Aorta (tissue), 5 donors: ENCODE measurements around the gene CLDN10. TPM values are rescaled to one million over a fixed set of nuclear protein-coding genes. Genes with fewer than 3 reads are reported as not detected.
"Not testable (repeated sequence)": the region's sequence is repeated elsewhere in the genome, so short reads cannot be mapped to it uniquely, and the experiment has no call there.

Source experiments
- ATAC-seq: fragments of 200-7000 bp; cut with Tn5 transposase; one replicate; pipeline ENCODE4 v1.9.1; 2022; ENCODE audit warnings: moderate library complexity; ENCODE audit not compliant: low FRiP score
- DNase-seq, 2 donors: peaks; one replicate each; pipeline ENCODE4 v3.0.0-alpha.2; 2020
- H3K27ac ChIP-seq, 2 donors: one replicate each; pipeline ENCODE4 v1.5.1; 2013; ENCODE audit warnings: low read length in 2 of 2, mild to moderate bottlenecking in 2 of 2, moderate library complexity in 2 of 2, control low read depth in 1 of 2, inconsistent platforms in 1 of 2, low read depth in 1 of 2
- H3K27me3 ChIP-seq, 2 donors: one replicate each; pipeline ENCODE4 v1.6.1; 2013; ENCODE audit warnings: control low read depth in 1 of 2, low read length in 1 of 2, mild to moderate bottlenecking in 1 of 2, moderate library complexity in 1 of 2; ENCODE audit not compliant: insufficient read depth in 2 of 2, control insufficient read depth in 1 of 2
- H3K36me3 ChIP-seq, 2 donors: one replicate each; pipeline ENCODE4 v1.6.1; 2013; ENCODE audit warnings: control low read depth in 1 of 2, low read length in 1 of 2, mild to moderate bottlenecking in 1 of 2; ENCODE audit not compliant: insufficient read depth in 2 of 2, control insufficient read depth in 1 of 2
- H3K4me1 ChIP-seq, 2 donors: one replicate each; pipeline ENCODE4 v1.6.1; 2013; ENCODE audit warnings: low read length in 2 of 2, control low read depth in 1 of 2, mild to moderate bottlenecking in 1 of 2, moderate library complexity in 1 of 2; ENCODE audit not compliant: insufficient read depth in 2 of 2, control insufficient read depth in 1 of 2
- H3K4me3 ChIP-seq, 2 donors: one replicate each; pipeline ENCODE4 v1.5.1; 2013; ENCODE audit warnings: low read length in 2 of 2, control low read depth in 1 of 2, mild to moderate bottlenecking in 1 of 2
- H3K9me3 ChIP-seq: one replicate; pipeline ENCODE4 v1.6.1; 2013; ENCODE audit warnings: mild to moderate bottlenecking, low read length; ENCODE audit not compliant: control insufficient read depth
- WGBS, 2 donors: extraction: QIAGEN DNeasy Blood & Tissue Kit; methylation state at CpG; one replicate each; pipeline ENCODE4 v1.1.7; 2013; 5-methylcytosine and 5-hydroxymethylcytosine counted together
- intact Hi-C, 2 donors: fragments of 100-400 bp; cut with DNase I; formaldehyde crosslinking; loops; one replicate each; pipeline versions ENCODE4 v1.14.2 to v1.15.0; 2022
- polyA plus RNA-seq, 2 donors: library from polyadenylated mRNA; stranded (reverse); fragments of 200-250 nt; gene quantifications; one replicate each; pipeline ENCODE4 v1.2.3, GENCODE V29; 2013
- total RNA-seq, 2 donors: library from RNA; stranded (reverse); fragmentation: NEBNext Ultra II Directional; extraction: Animal tissue kit (Norgen Biotek cat#: 25700); gene quantifications; one replicate each; pipeline ENCODE4 v1.2.1, GENCODE V29; 2021
- donor health status: healthy with polysubstance abuse.
- donor health status: Bipolar disorder and iron deficiency.
- donor health status: DM: no; HTN: no; CAD: no.
- donor health status: DM: no; HTN: no; CAD: no.
- donor health status: DM: yes; HTN: yes; CAD: no.

The CLDN10 gene
- total and polyA plus RNA-seq, 4 donors: 0.56 to 0.66 (median 0.63) TPM; not detected in 1

- 64 to 68% methylated on average over 6 of the region's 6 CpGs for WGBS, 2 donors
- ATAC-seq (no peak), DNase-seq (no peak)
- Histone ChIP-seq H3K27ac (no peak overlapping the region), H3K9me3 (no peaks in the 10 kb centered on the region), H3K27me3 (peaks cover 0 to 2% of the 10 kb centered on the region in 2 donors), H3K4me3 (no peak overlapping the region), H3K4me1 (no peaks in the 10 kb centered on the region), H3K36me3 (no peaks in the 10 kb centered on the region)
- intact Hi-C loops: no loop called here
Measured at GRCh38 chr13:95547531-95548167, 4.9 kb upstream of the CLDN10 start.

- intact Hi-C loops: no loop called here
- no peaks in the 10 kb centered on the region for H3K36me3 ChIP-seq
- no peaks in the 10 kb centered on the region for H3K4me1 ChIP-seq
- DNase-seq (peak in 1 of 2 donors; percentile 70), ATAC-seq (no peak)
- H3K9me3 ChIP-seq: no peaks in the 10 kb centered on the region
- no peak overlapping the region for H3K4me3 ChIP-seq
- 22 to 23% methylated on average over 17 of the region's 17 CpGs for WGBS, 2 donors
- no peak overlapping the region for H3K27ac ChIP-seq
- peaks cover 0 to 2% of the 10 kb centered on the region in 2 donors for H3K27me3 ChIP-seq
Measured at GRCh38 chr13:95552208-95552538, 347 bp upstream of the CLDN10 start.

- Histone ChIP-seq H3K36me3 (no peaks in the 10 kb centered on the region), H3K4me1 (no peaks in the 10 kb centered on the region), H3K27me3 (peaks cover 0 to 2% of the 10 kb centered on the region in 2 donors), H3K4me3 (no peak overlapping the region), H3K9me3 (no peaks in the 10 kb centered on the region), H3K27ac (no peak overlapping the region)
- 55 to 56% methylated on average over 29 of the region's 29 CpGs for WGBS, 2 donors
- intact Hi-C loops: no loop called here
- no peak for ATAC-seq
- no peak for DNase-seq
Measured at GRCh38 chr13:95553581-95554385, 1.3 kb downstream of the CLDN10 start.

- no peaks in the 10 kb centered on the region for H3K4me1 ChIP-seq
- DNase-seq (no peak), ATAC-seq (no peak)
- H3K27ac ChIP-seq: no peak overlapping the region
- H3K27me3 ChIP-seq: no peaks in the 10 kb centered on the region
- no peaks in the 10 kb centered on the region for H3K36me3 ChIP-seq
- no peaks in the 10 kb centered on the region for H3K9me3 ChIP-seq
- intact Hi-C loops: no loop called here
- H3K4me3 ChIP-seq: no peak overlapping the region
Measured at GRCh38 chr13:95557013-95557412, 4.5 kb downstream of the CLDN10 start.

GRCh38 chr13:95559100-95559499 lies 6.6 kb downstream of the CLDN10 start:
- WGBS, 2 donors: 66 to 70% methylated on average over 6 of the region's 6 CpGs

GRCh38 chr13:95560387-95560786 lies 7.9 kb downstream of the CLDN10 start:
- Histone ChIP-seq H3K27me3 (no peaks in the 10 kb centered on the region), H3K36me3 (no peaks in the 10 kb centered on the region), H3K4me3 (no peak overlapping the region), H3K4me1 (no peaks in the 10 kb centered on the region), H3K9me3 (no peaks in the 10 kb centered on the region), H3K27ac (no peak overlapping the region)
- intact Hi-C loops: no loop called here
- 80 to 87% methylated on average over 6 of the region's 6 CpGs for WGBS, 2 donors
- no peak for ATAC-seq
- DNase-seq: no peak

More at GRCh38 chr13:95559100-95559499, 6.6 kb downstream of the CLDN10 start:
- no peak for ATAC-seq
- Histone ChIP-seq H3K4me3 (no peak overlapping the region), H3K27me3 (no peaks in the 10 kb centered on the region), H3K9me3 (no peaks in the 10 kb centered on the region), H3K27ac (no peak overlapping the region), H3K4me1 (no peaks in the 10 kb centered on the region), H3K36me3 (no peaks in the 10 kb centered on the region)
- intact Hi-C loops: no loop called here
- no peak for DNase-seq

GRCh38 chr13:95564091-95564490 lies 11.6 kb downstream of the CLDN10 start:
- no peaks in the 10 kb centered on the region for H3K36me3 ChIP-seq
- WGBS, 2 donors: 73 to 74% methylated on average over 3 of the region's 3 CpGs
- DNase-seq: no peak
- intact Hi-C loops: no loop called here
- no peak overlapping the region for H3K27ac ChIP-seq
- peaks cover 2% of the 10 kb centered on the region for H3K9me3 ChIP-seq
- ATAC-seq: no peak
- no peaks in the 10 kb centered on the region for H3K27me3 ChIP-seq
- no peaks in the 10 kb centered on the region for H3K4me1 ChIP-seq
- H3K4me3 ChIP-seq: no peak overlapping the region

- intact Hi-C loops: no loop called here
- WGBS, 2 donors: 10 to 13% methylated on average over 5 of the region's 5 CpGs
- peaks cover 2% of the 10 kb centered on the region for H3K9me3 ChIP-seq
- no peaks in the 10 kb centered on the region for H3K27me3 ChIP-seq
- no peak overlapping the region for H3K27ac ChIP-seq
- H3K36me3 ChIP-seq: no peaks in the 10 kb centered on the region
- no peak for ATAC-seq
- no peak for DNase-seq
- no peak overlapping the region for H3K4me3 ChIP-seq
- H3K4me1 ChIP-seq: no peaks in the 10 kb centered on the region
Measured at GRCh38 chr13:95564733-95565291, 12.3 kb downstream of the CLDN10 start.

GRCh38 chr13:95565758-95566157 lies 13.2 kb downstream of the CLDN10 start:
- H3K27ac ChIP-seq, H3K27me3 ChIP-seq, H3K4me3 ChIP-seq, intact Hi-C loops, H3K36me3 ChIP-seq, DNase-seq, H3K4me1 ChIP-seq, H3K9me3 ChIP-seq, ATAC-seq: not testable (repeated sequence)
- 98 to 100% methylated on average over 1 of the region's 1 CpG for WGBS, 2 donors
